ENCODE measurements around the gene BNC1. TPM values are rescaled to one million over a fixed set of nuclear protein-coding genes. Genes with fewer than 3 reads are reported as not detected.

Gene BNC1
- total and polyA plus RNA-seq, 10 of the 15 experiments (the other 5 are each of a cell fraction or from before 2014, with no cell fraction given): 0.01 TPM; not detected in 9

GRCh38 chr15:83209333-83209732, 75.1 kb downstream of the BNC1 start:
- ChIA-PET POLR2A (interaction anchor here (0.5 to 1.2 kb wide), 2 partner anchors 144 to 396 kb away, joined by 3 to 5 read pairs; no protein-coding TSS in a partner anchor), CTCF (interaction anchor here (1.6 to 2.3 kb wide), 3 partner anchors 38 to 197 kb away, joined by 4 to 22 read pairs (median 6); partner anchors contain the start of gene C15orf40), SMC1A (ENCODE audit: uncharacterized antibody, unreplicated experiment) (interaction anchor here (0.6 to 3.5 kb wide), 3 partner anchors 147 to 198 kb away, joined by 3 to 11 read pairs (median 5); partner anchors contain the start of gene C15orf40), RAD21 (ENCODE audit: unreplicated experiment) (no interaction called here)
- ATAC-seq: no peak
- FAIRE-seq: no peak
- Histone ChIP-seq H3K4me1 (ENCODE audit: control insufficient read depth, insufficient read depth, low read length) (peaks cover 6% of the 10 kb centered on the region; the same call in 1 of the 2 replicates), H3K36me3 (ENCODE audit: control insufficient read depth in 2 of 2, insufficient read depth in 2 of 2, low read length in 1 of 2) (no peaks in the 10 kb centered on the region), H4K20me1 (ENCODE audit: control insufficient read depth, insufficient read depth) (no peaks in the 10 kb centered on the region), H3K9ac (ENCODE audit: control insufficient read depth, insufficient read depth, low read length) (no peak overlapping the region), H3K9me3 (replicated peaks; ENCODE audit: control insufficient read depth, insufficient read depth, low read length) (no peaks in the 10 kb centered on the region), H3K4me2 (ENCODE audit: control insufficient read depth, insufficient read depth) (no peak overlapping the region), H2AFZ (ENCODE audit: control insufficient read depth, low read depth, low read length) (no peak overlapping the region), H3K27me3 (replicated peaks in 1 of 2; ENCODE audit: control insufficient read depth in 2 of 2, insufficient read depth in 2 of 2, low read length in 1 of 2) (no peaks in the 10 kb centered on the region), H3K4me3 (no peak overlapping the region), H3K27ac (ENCODE audit: control insufficient read depth, insufficient read depth) (no peak overlapping the region), H3K79me2 (ENCODE audit: control insufficient read depth, insufficient read depth, low read length) (peaks cover 31% of the 10 kb centered on the region)
- DNase-seq (ENCODE audit: low read depth, low spot score): no peak
- intact Hi-C loops (cut with micrococcal nuclease; ENCODE audit: unreplicated experiment): loop anchor here (10.0 kb wide), 2 partner anchors 395 to 675 kb away; no protein-coding TSS in a partner anchor
- no TSS peak for BruUV-seq (replicated peaks)
- 69% methylated on average over 5 of the region's 5 CpGs for WGBS (ENCODE audit: insufficient coverage, insufficient replicate concordance, low lambda C conversion rate, missing lambda C conversion rate)
- TF ChIP-seq MTA2 (IDR thresholded peaks at IDR 0.05; ENCODE audit: low read depth): no peak
- TF ChIP-seq NR2C2 (IDR thresholded peaks at IDR 0.05; ENCODE audit: borderline replicate concordance, control insufficient read depth, insufficient read length, low read depth): no peak
- TF ChIP-seq MAX (IDR thresholded peaks at IDR 0.05; ENCODE audit: low read depth, low read length): no peak
- TF ChIP-seq BRCA1 (IDR thresholded peaks at IDR 0.05; ENCODE audit: low read depth, low read length): no peak
- no peak for TF ChIP-seq ELK1 (IDR thresholded peaks at IDR 0.05; ENCODE audit: low read depth, low read length)
- TF ChIP-seq MYC (IDR thresholded peaks at IDR 0.05; ENCODE audit: insufficient read depth, insufficient read length, insufficient replicate concordance, low read length, severe bottlenecking): no peak
- no peak for TF ChIP-seq BCL11A (IDR thresholded peaks at IDR 0.05; ENCODE audit: low read depth, low read length)
- no peak for TF ChIP-seq CHD4 (IDR thresholded peaks at IDR 0.05)
- TF ChIP-seq ZNF384 (IDR thresholded peaks at IDR 0.05; ENCODE audit: borderline replicate concordance, low read depth, low read length): no peak
- TF ChIP-seq JUNB (IDR thresholded peaks at IDR 0.05): no peak
- TF ChIP-seq USF2 (IDR thresholded peaks at IDR 0.05; ENCODE audit: borderline replicate concordance, low read depth, low read length): no peak
- no peak for TF ChIP-seq STAT3 (IDR thresholded peaks at IDR 0.05; ENCODE audit: low read depth, low read length)
- in situ Hi-C loops (cut with MboI): loop anchor here (25.0 kb wide), 1 partner anchor 1922 kb away; no protein-coding TSS in a partner anchor

Data from GM12878 (cell line).